HG02610 (cell line): Measurements from ENCODE around the gene FAM81A.
"Not testable (repeated sequence)": the region's sequence is repeated elsewhere in the genome, so short reads cannot be mapped to it uniquely, and the experiment has no call there.

ENCODE experiments used
- ATAC-seq: cut with Tn5 transposase; IDR thresholded peaks from one replicate; pipeline ENCODE4 v1.9.1; 2021; ENCODE audit warnings: mild to moderate bottlenecking, moderate library complexity; ENCODE audit not compliant: unreplicated experiment

Gene FAM81A

DNA sequence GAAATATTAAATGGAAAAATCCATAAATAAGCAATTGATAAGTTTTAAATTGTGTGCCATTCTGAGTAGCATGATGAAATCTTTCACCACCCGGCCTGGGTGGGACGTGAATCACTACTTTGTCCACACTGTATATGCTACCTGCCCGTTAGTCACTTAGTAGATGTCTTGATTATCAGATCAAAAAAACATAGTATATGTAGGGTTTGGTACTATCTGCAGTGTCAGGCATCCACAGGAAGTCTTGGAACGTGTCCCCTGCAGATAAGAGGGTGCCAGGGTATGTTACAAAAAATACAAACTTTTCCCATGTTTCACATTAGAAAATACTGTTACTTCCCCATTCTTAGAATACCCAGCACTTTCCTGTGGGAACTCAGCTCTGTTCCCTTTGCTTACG lies 35.2 kb downstream of the FAM81A start:
- ATAC-seq, result no peak

GRCh38 chr15:59475161-59475560 lies 37.2 kb downstream of the FAM81A start:
- ATAC-seq, result not testable (repeated sequence)

GRCh38 chr15:59484399-59484798 lies 46.4 kb downstream of the FAM81A start:
- ATAC-seq, result no peak

DNA sequence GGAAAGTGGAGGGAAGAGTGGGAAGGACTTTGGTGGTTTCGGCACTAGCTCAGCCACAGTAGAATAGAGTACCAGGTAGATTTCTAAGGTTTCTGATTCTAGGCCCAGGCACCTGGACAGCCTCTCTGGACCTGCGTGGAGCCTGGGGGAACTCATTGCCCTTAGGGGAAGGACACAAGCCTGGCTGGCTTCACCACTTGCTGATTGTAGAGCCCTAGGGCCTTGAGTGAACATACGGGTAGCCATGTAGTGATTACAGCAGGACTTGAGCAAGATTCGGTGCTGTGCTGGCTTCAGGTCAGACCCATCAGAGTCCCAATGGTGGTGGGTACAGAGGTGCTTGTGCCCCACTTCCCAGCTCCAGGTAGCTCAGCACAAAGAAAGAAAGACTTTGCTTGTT lies 47.0 kb downstream of the FAM81A start:
- no peak for ATAC-seq

DNA sequence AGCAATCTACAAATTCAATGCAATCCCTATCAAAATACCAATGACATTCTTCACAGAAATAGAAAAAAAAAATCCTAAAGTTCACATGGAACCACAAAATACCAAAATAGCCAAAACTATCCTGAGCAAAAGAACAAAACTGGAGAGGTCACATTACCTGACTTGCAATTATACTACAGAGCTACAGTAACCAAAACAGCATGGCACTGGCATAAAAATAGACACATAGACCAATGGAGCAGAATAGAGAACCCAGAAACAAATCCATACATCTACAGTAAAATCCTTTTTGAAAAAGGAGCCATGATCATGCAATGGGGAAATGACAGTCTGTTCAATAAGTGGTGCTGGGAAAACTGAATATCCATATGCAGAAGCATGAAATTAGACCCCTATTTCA lies 51.5 kb downstream of the FAM81A start:
- not testable (repeated sequence) for ATAC-seq

DNA sequence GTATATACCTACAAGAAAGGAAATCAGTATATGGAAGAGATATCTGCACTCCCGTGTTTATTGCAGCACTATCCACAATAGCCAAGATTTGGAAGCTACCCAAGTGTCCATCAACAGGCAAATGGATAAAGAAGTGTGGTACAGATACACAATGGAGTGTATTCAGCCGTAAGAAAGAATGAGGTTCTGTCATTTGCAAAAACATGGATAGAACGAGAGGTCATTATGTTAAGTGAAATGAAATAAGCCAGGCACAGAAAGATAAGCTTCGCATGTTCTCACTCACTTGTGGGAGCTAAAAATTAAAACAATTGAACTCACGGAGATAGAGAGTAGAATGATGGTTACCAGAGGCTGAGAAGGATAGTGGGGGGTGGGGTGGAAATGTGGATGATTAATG lies 53.1 kb downstream of the FAM81A start:
- ATAC-seq, result no peak

GRCh38 chr15:59492389-59493377 lies 54.7 kb downstream of the FAM81A start:
- ATAC-seq, result no peak

GRCh38 chr15:59501597-59501996 lies 63.6 kb downstream of the FAM81A start:
- ATAC-seq, result no peak

GRCh38 chr15:59515190-59515589 lies 77.2 kb downstream of the FAM81A start:
- no peak for ATAC-seq

DNA sequence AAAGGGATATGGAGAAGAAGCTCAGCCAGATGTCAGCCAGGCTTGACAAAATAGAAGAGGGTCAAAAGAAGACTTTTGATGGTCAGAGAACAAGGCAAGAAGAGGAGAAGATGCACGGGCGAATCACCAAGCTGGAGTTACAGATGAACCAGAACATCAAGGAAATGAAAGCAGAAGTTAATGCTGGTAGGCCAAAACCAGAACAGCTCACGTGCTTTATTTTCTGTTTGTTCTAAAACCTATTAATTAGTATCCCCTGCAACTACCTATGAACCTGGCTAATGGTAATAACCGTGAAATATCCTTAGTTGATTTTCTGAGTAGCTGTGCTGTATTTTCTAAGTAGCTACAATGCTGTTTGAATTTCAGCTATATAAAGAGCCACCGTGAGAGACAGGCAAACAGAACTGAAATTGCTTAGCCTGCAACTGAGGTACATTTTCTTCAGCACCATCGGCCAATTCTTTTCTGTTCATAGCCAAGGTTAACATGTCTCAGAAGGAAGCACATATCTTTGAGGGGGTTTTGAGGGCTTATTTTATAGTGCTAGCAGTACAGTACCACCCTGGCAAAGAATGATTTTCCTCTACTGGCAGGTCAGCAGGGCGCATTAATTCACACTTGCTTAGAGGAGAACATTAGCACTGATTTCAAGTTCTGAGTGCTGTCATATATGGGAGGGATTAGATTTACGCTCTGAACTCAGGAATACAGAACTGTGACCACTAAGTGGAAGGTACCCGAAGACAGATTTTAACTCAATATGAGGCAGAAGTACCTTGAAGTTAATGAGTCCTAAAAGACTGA lies 78.9 kb downstream of the FAM81A start:
- ATAC-seq, result peak; percentile 64

DNA sequence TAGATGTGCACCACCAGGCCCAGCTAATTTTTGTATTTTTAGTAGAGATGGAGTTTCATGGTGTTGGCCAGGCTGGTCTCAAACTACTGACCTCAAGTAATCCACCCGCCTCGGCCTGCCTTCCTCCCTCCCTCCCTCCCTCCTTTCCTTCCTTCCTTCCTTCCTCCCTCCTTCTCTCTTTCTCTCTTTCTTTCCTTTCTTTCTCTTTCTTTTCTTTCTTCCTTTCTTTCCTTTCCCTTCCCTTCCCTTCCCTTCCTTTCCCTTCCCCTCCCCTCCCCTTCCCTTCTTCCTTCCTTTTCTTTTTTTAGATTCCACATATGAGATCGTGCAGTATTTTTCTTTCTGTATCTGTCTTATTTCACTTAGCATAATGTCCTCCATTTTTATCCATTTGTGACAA lies 81.3 kb downstream of the FAM81A start:
- no peak for ATAC-seq

DNA sequence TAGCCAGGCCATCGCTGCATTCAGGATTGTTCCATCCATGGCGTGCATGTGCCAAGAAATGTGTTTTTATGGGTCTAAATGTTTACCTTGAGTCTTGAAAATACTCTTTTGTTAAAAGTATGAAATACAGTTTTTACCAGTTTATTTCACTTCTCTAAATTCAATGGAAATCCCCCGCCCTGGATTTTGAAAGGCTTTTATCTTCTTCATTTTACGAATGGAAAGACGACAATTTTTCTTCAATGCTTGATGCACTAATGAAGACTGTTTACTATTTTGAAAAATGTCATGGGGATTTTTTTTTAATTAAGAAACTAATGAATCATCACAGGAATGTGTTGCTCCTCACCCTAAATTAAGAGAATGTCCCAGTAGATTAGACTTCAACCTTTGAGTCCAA lies 83.5 kb downstream of the FAM81A start:
- no peak for ATAC-seq

DNA sequence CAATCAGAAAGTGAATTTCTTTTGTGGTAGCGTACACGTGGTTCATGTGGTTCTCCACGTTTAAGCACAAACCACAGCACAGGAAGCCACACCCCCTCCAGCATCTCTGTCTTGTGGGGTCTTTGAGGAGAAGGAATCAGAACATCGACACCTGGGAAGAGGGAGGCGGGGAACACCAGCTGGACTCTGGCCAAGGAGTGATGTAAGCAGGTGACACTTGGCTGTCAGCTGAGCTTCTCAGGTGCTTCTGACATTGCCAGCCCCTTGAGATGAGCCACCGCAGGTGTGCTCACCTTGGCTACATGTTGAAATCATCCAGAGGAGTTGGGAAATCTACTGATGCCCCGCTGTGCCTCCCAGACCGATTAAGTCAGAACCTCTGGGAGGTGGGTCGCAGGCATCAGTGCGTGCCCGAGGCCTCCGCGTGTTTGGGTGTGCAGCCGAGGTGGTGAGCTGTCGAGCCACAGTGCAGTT lies 85.0 kb downstream of the FAM81A start:
- no peak for ATAC-seq

- ATAC-seq, result no peak
These were observed 85.7 kb downstream of the FAM81A start for GRCh38 chr15:59523702-59524101.

- no peak for ATAC-seq
These were observed 86.3 kb downstream of the FAM81A start for GRCh38 chr15:59524331-59524731.

GRCh38 chr15:59526466-59526865 lies 88.5 kb downstream of the FAM81A start:
- not testable (repeated sequence) for ATAC-seq

DNA sequence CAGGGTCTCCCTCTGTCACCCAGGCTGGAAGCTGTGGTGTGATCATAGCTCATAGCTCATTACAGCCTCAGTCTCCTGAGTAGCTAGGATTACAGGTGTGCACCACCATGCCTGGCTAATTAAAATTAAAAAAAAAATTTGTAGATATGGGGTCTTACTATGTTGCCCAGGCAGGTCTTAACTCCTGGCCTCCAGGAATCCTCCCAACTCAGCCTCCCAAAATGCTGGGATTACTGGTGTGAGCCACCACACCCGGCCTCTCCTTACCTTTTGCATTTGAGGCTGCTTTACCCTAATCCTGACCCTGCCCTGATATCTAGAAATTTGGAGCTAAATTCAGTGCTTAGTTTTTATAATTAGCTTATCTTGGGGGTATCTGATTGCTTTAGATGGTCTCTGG lies 90.4 kb downstream of the FAM81A start:
- no peak for ATAC-seq

- ATAC-seq, result peak; percentile 66
These were observed 91.0 kb downstream of the FAM81A start for GRCh38 chr15:59528961-59529402.

DNA sequence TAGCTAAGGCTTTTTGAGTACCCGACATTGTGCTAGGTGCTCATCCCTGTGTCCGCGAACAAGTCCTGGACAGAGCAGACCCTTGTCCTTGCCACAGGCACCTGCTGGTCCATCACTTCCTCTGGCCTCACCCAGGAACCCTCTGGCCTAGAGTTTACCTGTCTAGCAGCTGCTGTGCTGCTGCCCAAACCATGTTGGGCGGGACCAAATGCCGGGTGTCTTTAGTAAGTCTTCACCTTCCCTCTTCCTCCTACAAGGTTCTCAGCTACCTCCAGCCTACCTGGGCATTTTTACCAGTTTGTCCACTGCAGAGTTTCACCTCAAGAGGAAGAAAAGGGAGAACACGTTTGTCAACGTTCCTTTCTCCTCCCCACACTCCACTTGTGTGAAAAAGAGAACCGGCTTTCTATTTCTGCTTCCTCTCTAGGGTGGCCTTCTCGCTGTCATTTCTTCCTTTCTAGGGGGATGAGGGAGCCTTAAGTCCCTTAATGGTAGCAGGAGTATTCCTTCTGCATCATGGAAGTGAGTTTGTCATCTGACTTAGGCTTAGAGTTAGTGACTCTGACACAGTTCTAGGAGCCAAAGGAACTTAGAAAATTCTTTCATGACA lies 93.2 kb downstream of the FAM81A start:
- ATAC-seq, result no peak

- no peak for ATAC-seq
These were observed 94.9 kb downstream of the FAM81A start for GRCh38 chr15:59532770-59533379.

DNA sequence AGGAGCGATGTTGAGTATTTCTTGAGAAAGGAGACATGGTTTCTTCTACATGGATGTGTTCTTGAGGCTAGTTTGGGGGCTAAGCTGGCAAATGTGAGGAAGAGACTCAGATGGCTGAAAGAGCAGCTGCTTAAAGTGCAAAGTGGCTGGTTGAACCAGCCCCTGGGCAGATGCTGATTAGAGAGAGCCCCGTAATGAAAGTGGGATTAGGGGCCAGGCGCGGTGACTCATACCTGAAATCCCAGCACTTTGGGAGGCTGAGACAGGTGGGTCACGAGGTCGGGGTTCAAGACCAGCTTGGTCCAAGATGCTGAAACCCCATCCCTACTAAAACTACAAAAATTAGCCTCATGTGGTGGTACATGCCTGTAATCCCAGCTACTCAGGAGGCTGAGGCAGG lies 98.6 kb downstream of the FAM81A start:
- no peak for ATAC-seq
